HG02973 (cell line): ENCODE measurements around the gene INHBC.

Source experiments
- ATAC-seq: cut with Tn5 transposase; IDR thresholded peaks from one replicate; pipeline ENCODE4 v1.9.1; 2021; ENCODE audit warnings: moderate library complexity; ENCODE audit not compliant: unreplicated experiment

The INHBC gene

DNA sequence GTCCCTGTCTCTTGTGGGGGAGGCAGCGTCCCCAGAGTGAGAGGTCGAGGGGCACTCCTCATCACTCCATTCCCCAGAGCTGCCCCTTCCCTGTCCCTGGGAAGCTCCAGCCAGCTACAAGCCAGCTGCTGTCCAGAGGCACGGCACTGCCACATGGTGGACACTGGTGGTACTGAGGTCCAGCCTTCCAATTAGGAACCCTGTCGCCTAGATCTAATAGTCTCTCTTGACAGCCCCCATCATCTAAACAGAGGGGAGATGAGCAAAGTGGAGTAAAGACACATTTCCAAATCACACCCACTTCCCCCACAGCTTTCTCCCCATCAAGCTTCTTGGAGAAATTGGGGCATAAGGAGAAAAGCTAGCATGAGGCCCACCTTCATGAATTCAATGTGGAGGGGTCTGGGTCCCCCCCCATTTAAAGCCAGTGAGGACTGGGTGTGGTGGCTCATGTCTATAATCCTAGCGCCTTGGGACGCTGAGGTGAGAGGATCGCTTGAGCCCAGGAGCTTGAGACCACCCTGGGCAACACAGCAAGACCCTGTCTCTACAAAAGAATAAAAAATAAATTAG is 18.4 kb downstream of the INHBC start:
- ATAC-seq, result peak; percentile 42

DNA sequence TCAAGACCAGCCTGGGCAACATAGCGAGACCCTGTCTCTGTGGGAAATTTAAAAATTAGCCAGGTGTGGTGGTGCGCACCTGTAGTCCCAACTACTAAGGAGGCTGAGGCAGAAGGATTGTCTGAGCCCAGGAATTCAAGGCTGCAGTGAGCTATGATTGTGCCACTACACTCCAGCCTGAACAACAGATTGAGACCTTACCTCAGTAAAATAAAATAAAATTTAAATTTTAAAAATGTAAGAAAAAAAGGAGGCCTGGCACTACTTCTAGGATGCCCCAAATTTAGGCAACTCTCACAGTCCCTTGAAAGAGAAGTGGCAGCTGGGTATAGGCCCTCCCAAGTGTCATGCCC is 19.6 kb downstream of the INHBC start:
- ATAC-seq, result no peak

- ATAC-seq, result no peak
These were observed 20.2 kb downstream of the INHBC start, which contains the start of gene INHBE for GRCh38 chr12:57454566-57455373. Gene INHBE, plus strand, starts transcription at chr12:57455307. Its CDS starts 230 bp downstream, at chr12:57455537.

- no peak for ATAC-seq
These were observed 21.0 kb downstream of the INHBC start for GRCh38 chr12:57455374-57456144.

DNA sequence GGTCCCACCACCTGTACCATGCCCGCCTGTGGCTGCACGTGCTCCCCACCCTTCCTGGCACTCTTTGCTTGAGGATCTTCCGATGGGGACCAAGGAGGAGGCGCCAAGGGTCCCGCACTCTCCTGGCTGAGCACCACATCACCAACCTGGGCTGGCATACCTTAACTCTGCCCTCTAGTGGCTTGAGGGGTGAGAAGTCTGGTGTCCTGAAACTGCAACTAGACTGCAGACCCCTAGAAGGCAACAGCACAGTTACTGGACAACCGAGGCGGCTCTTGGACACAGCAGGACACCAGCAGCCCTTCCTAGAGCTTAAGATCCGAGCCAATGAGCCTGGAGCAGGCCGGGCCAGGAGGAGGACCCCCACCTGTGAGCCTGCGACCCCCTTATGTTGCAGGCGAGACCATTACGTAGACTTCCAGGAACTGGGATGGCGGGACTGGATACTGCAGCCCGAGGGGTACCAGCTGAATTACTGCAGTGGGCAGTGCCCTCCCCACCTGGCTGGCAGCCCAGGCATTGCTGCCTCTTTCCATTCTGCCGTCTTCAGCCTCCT is 21.6 kb downstream of the INHBC start:
- ATAC-seq, result peak; percentile 34

- no peak for ATAC-seq
These were observed 22.3 kb downstream of the INHBC start for GRCh38 chr12:57456737-57457490.

- no peak for ATAC-seq
These were observed 24.1 kb downstream of the INHBC start for GRCh38 chr12:57458665-57459054.

GRCh38 chr12:57459055-57459749 is 24.6 kb downstream of the INHBC start:
- ATAC-seq, result peak; percentile 55

- ATAC-seq, result no peak
These were observed 25.3 kb downstream of the INHBC start, which contains the start of gene GLI1 for GRCh38 chr12:57459750-57460467. Gene GLI1, plus strand, starts transcription at chr12:57459785. Its CDS starts 3,907 bp downstream, at chr12:57463692.

- ATAC-seq, result no peak
These were observed 25.8 kb downstream of the INHBC start for GRCh38 chr12:57460468-57460784.

GRCh38 chr12:57460841-57461275 is 26.3 kb downstream of the INHBC start:
- ATAC-seq, result no peak

- ATAC-seq, result no peak
These were observed 26.8 kb downstream of the INHBC start for GRCh38 chr12:57461276-57461916.

DNA sequence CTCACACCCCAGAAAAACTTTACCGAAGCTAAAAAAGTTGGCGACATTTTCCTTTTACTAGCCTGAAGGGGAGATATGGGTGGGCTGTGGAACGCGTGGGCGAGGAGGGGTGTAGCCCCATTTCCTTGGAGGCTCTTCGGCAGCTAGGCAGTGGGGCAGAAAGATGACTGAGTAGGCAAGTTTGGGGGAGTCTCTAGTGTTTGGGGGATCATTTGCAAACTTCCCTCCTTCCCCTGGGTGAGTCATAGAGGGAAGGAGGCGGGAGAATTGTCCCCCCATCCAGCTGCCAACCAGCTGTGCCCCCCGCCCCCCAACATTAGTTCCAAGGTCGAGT is 27.3 kb downstream of the INHBC start:
- no peak for ATAC-seq

DNA sequence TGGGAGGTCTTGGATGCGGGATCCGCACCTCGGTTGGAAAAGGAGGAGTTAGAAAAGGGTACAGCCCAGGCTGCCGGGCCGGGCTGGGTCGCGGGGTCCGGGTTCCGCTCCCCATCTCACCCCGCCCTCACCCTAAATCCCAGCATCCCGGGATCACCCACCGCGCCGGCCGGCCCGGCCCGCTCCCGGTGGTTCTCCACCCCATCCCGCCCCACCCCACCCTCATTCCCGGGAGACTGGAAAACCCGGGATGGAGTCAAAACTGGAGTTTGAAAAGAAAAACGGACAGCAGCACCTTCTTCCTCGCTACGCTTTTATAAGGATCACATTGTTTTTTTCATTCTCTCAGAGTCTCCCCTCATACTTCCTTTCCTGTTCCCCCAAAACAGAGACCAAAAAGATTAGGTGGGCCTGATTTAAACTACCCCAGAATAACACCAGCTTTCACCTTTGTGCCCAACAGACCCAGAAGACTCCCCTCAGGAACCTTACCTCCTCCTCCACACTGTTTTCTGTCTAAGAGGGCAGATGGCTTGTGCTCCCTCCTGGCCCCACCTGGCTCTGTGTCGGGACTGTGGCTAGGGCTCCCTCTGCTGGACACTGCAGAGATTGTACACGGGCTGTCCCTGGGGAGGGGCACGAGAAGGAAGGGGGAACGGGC is 27.8 kb downstream of the INHBC start:
- peak; percentile 61 for ATAC-seq

DNA sequence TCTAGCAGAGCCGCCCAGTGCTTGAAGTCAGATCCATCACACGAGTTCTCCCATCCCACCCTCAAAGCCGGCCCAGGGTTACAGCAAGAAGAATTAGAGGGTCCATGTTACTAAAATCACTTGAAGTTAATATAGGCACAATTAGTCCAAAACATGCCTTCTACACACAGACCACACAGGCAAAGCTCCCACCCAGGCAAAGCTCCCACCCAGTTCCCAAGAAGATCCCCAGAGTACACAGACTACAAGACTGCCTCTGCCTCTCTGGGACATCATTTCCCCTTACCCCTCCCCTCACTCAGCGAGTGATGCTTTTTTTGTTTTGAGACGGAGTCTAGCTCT is 28.3 kb downstream of the INHBC start:
- ATAC-seq, result no peak

- ATAC-seq, result no peak
These were observed 30.0 kb downstream of the INHBC start for GRCh38 chr12:57464569-57464968.

DNA sequence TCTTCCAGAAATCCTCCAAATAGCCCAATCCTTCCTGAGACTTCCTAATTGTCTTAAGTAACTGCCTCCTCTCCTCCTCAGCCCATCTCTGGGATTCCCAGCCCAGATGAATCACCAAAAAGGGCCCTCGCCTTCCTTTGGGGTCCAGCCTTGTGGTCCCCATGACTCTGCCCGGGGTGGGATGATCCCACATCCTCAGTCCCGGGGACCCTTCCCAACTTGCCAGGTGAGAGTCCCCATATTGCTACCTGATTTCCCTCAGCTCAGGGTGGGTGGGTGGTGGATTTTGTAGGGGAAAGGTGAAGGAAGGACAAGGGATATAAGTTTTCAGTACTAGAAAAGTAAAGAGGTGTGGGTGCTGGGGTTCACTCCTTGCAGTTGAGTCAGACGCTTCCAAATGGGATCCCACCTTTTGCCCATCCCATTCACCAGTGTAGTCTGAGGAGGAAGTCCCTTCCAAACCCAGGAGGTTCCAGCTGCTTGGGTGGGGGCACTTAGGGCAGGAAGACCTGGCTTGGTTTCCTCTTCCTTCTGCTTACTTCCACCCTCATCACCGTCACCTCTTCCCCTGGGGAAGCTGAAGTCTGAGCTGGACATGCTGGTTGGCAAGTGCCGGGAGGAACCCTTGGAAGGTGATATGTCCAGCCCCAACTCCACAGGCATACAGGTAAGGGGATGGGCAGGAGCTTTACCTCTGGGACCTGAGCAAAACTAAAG is 30.6 kb downstream of the INHBC start:
- ATAC-seq, result no peak
